HG02943 (cell line): ENCODE data around the gene MEI4.
"Not testable (repeated sequence)": the region's sequence is repeated elsewhere in the genome, so short reads cannot be mapped to it uniquely, and the experiment has no call there.

ENCODE experiments used
- ATAC-seq: cut with Tn5 transposase; IDR thresholded peaks from one replicate; pipeline ENCODE4 v1.9.1; 2021; ENCODE audit warnings: mild to moderate bottlenecking, low read depth, moderate library complexity; ENCODE audit not compliant: unreplicated experiment

MEI4 gene

GRCh38 chr6:77674211-77674610 is 21.4 kb downstream of the MEI4 start:
- no peak for ATAC-seq

- no peak for ATAC-seq
Observed at GRCh38 chr6:77678048-77678447, 25.2 kb downstream of the MEI4 start.

- no peak for ATAC-seq
Observed at GRCh38 chr6:77683515-77683914, 30.7 kb downstream of the MEI4 start.

GRCh38 chr6:77686931-77687330 is 34.1 kb downstream of the MEI4 start:
- ATAC-seq = no peak

GRCh38 chr6:77688649-77689048 is 35.8 kb downstream of the MEI4 start:
- no peak for ATAC-seq

GRCh38 chr6:77700095-77700494 is 47.3 kb downstream of the MEI4 start:
- not testable (repeated sequence) for ATAC-seq

- ATAC-seq = no peak
Observed at GRCh38 chr6:77707603-77708002, 54.8 kb downstream of the MEI4 start.

- no peak for ATAC-seq
Observed at GRCh38 chr6:77715588-77715987, 62.7 kb downstream of the MEI4 start.

- no peak for ATAC-seq
Observed at GRCh38 chr6:77716311-77716710, 63.5 kb downstream of the MEI4 start.

- ATAC-seq = not testable (repeated sequence)
Observed at GRCh38 chr6:77736010-77736409, 83.2 kb downstream of the MEI4 start.

- ATAC-seq = no peak
Observed at GRCh38 chr6:77740380-77740779, 87.5 kb downstream of the MEI4 start.

GRCh38 chr6:77752156-77752555 is 99.3 kb downstream of the MEI4 start:
- not testable (repeated sequence) for ATAC-seq

- no peak for ATAC-seq
Observed at GRCh38 chr6:77762386-77762785, 109.5 kb downstream of the MEI4 start.

GRCh38 chr6:77763124-77763523 is 110.3 kb downstream of the MEI4 start:
- no peak for ATAC-seq

GRCh38 chr6:77764364-77764763 is 111.5 kb downstream of the MEI4 start:
- no peak for ATAC-seq

- no peak for ATAC-seq
Observed at GRCh38 chr6:77773157-77773822, 120.5 kb downstream of the MEI4 start.

GRCh38 chr6:77774457-77774856 is 121.6 kb downstream of the MEI4 start:
- ATAC-seq = no peak

GRCh38 chr6:77776441-77776840 is 123.6 kb downstream of the MEI4 start:
- ATAC-seq = no peak

GRCh38 chr6:77778527-77778926 is 125.7 kb downstream of the MEI4 start:
- no peak for ATAC-seq

GRCh38 chr6:77786935-77787629 is 134.2 kb downstream of the MEI4 start:
- ATAC-seq = no peak

GRCh38 chr6:77796824-77797809 is 144.3 kb downstream of the MEI4 start:
- no peak for ATAC-seq
